Sigmoid colon (tissue), 4 donors: ENCODE measurements around the gene EXOC3L4.

Experiments
- CTCF ChIP-seq, 4 experiments: fragments of 450-650 bp in 3 of 4; fragments of 200-600 bp in 1 of 4; IDR thresholded peaks; one replicate each; pipeline ENCODE4 v1.5.1; 2016 to 2019; ENCODE audit warnings: antibody characterized with exemption in 4 of 4, mild to moderate bottlenecking in 3 of 4, moderate library complexity in 2 of 4
- EP300 ChIP-seq, 4 donors: sonication (generic); formaldehyde crosslinking; IDR thresholded peaks; one replicate each; pipeline ENCODE4 v1.6.1; 2017; ENCODE audit warnings: antibody characterized with exemption in 4 of 4
- POLR2A ChIP-seq, 2 donors: fragments of 450-650 bp; IDR thresholded peaks; one replicate each; pipeline ENCODE4 v1.6.1; 2016; ENCODE audit warnings: antibody characterized with exemption in 2 of 2, mild to moderate bottlenecking in 2 of 2, moderate library complexity in 2 of 2
- POLR2AphosphoS5 ChIP-seq, 4 donors: sonication (generic); formaldehyde crosslinking; IDR thresholded peaks; one replicate each; pipeline ENCODE4 v1.6.1; 2017; ENCODE audit warnings: antibody characterized with exemption in 4 of 4

DNA sequence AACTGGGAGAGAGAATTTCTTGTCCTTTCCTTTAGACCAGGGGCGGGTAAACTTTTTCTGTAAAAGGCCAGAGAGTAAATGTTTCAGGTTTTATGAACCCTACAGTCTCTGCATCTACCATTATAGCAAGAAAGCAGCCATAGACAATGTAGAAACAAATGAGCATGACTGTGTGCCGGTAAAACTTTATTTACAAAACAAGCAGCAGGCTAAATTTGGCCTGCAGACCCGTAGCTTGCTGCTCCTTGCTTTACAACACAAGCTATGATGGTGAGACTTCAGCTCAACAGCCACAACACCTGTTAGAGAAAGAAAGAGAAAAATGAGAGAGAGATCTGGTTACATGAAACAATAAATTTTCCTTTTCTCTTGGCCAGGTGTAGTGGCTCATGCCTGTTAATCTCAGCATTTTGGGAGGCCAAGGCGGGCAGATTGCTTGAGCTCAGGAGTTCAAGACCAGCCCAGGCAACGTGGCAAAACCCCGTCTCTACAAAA, 33.0 kb upstream of the EXOC3L4 start:
- no peak for TF ChIP-seq CTCF (IDR thresholded peaks at IDR 0.05)
- TF ChIP-seq POLR2A (IDR thresholded peaks at IDR 0.05), result no peak
- no peak for TF ChIP-seq POLR2AphosphoS5 (IDR thresholded peaks at IDR 0.05)
- TF ChIP-seq EP300 (IDR thresholded peaks at IDR 0.05), result no peak
